NCI-H446 treated with DMSO at 0.1 percent for 48 hours (cell line): ENCODE results near the gene RPIA.
"Not testable (repeated sequence)": the region's sequence is repeated elsewhere in the genome, so short reads cannot be mapped to it uniquely, and the experiment has no call there.

ENCODE experiments used
- DNase-seq: peaks from one replicate; lab custom pipeline; 2025; lab: John Stamatoyannopoulos, UW

Gene RPIA

GRCh38 chr2:88735853-88736252, 44.4 kb downstream of the RPIA start:
- DNase-seq, result no peak

GRCh38 chr2:88736437-88736836, 45.0 kb downstream of the RPIA start:
- no peak for DNase-seq

GRCh38 chr2:88737385-88737784, 45.9 kb downstream of the RPIA start:
- DNase-seq, result no peak

- no peak for DNase-seq
These were observed 46.8 kb downstream of the RPIA start for GRCh38 chr2:88738271-88738670.

GRCh38 chr2:88739985-88740600, 48.6 kb downstream of the RPIA start:
- DNase-seq, result no peak

- DNase-seq, result no peak
These were observed 55.5 kb downstream of the RPIA start for GRCh38 chr2:88746929-88747490.

- DNase-seq, result no peak
These were observed 56.5 kb downstream of the RPIA start for GRCh38 chr2:88747990-88748389.

GRCh38 chr2:88751768-88752167, 60.3 kb downstream of the RPIA start:
- no peak for DNase-seq

- no peak for DNase-seq
These were observed 62.5 kb downstream of the RPIA start for GRCh38 chr2:88753833-88754584.

- no peak for DNase-seq
These were observed 63.3 kb downstream of the RPIA start for GRCh38 chr2:88754585-88755320.

GRCh38 chr2:88755836-88756235, 64.4 kb downstream of the RPIA start:
- DNase-seq, result no peak

- no peak for DNase-seq
These were observed 65.6 kb downstream of the RPIA start for GRCh38 chr2:88757025-88757424.

- not testable (repeated sequence) for DNase-seq
These were observed 67.2 kb downstream of the RPIA start for GRCh38 chr2:88758702-88759101.

- no peak for DNase-seq
These were observed 69.5 kb downstream of the RPIA start for GRCh38 chr2:88760819-88761598.

- DNase-seq, result no peak
These were observed 72.8 kb downstream of the RPIA start for GRCh38 chr2:88764141-88764849.

- no peak for DNase-seq
These were observed 73.3 kb downstream of the RPIA start for GRCh38 chr2:88764850-88765153.

- DNase-seq, result no peak
These were observed 73.8 kb downstream of the RPIA start for GRCh38 chr2:88765154-88765888.

- not testable (repeated sequence) for DNase-seq
These were observed 74.5 kb downstream of the RPIA start for GRCh38 chr2:88765889-88766481.

GRCh38 chr2:88770016-88770415, 78.5 kb downstream of the RPIA start:
- DNase-seq, result no peak
